Activated CD8-positive, alpha-beta T cell treated with anti-CD3 and anti-CD28 coated beads for 36 hours (primary cell): ENCODE measurements around the gene GSS. TPM values are rescaled to one million over a fixed set of nuclear protein-coding genes. Genes with fewer than 3 reads are reported as not detected.
A peak's percentile ranks its signal among the peaks of the same experiment; 100 is the strongest.
"Not testable (repeated sequence)": the region's sequence is repeated elsewhere in the genome, so short reads cannot be mapped to it uniquely, and the experiment has no call there.

Source experiments
- ATAC-seq: fragments of 200-7000 bp; cut with Tn5 transposase; one replicate; pipeline ENCODE4 v1.10.0; 2021; ENCODE audit warnings: mild to moderate bottlenecking, moderate library complexity
- CTCF ChIA-PET: fragments of 350-600 bp; sonication (Branson Sonifier 250); formaldehyde crosslinking; loops from one replicate; lab custom pipeline; 2021; ENCODE audit warnings: antibody characterized with exemption; lab: Charles Lee
- POLR2A ChIA-PET: fragments of 350-600 bp; sonication (Branson Sonifier 250); formaldehyde crosslinking; loops from one replicate; lab custom pipeline; 2021; ENCODE audit warnings: antibody characterized with exemption; lab: Charles Lee
- DNase-seq: peaks from one replicate; pipeline ENCODE4 v3.0.0-alpha.2; 2020
- H3K27ac Mint-ChIP-seq: one replicate; pipeline ENCODE4 v1.8.0; 2021; ENCODE audit warnings: mild to moderate bottlenecking, mixed read lengths
- H3K27me3 Mint-ChIP-seq: one replicate; pipeline ENCODE4 v1.8.0; 2021; ENCODE audit warnings: mixed read lengths
- H3K36me3 Mint-ChIP-seq: one replicate; pipeline ENCODE4 v1.8.0; 2021; ENCODE audit warnings: low read depth, mixed read lengths
- H3K4me1 Mint-ChIP-seq: one replicate; pipeline ENCODE4 v1.8.0; 2021; ENCODE audit warnings: low read depth, mixed read lengths
- H3K4me3 Mint-ChIP-seq: one replicate; pipeline ENCODE4 v1.8.0; 2021; ENCODE audit warnings: mild to moderate bottlenecking, moderate library complexity, mixed read lengths
- H3K9me3 Mint-ChIP-seq: one replicate; pipeline ENCODE4 v1.8.0; 2021; ENCODE audit warnings: mixed read lengths
- CTCF ChIP-seq: fragments of 200-600 bp; IDR thresholded peaks from one replicate; pipeline ENCODE4 v1.8.0; 2022; ENCODE audit warnings: antibody characterized with exemption, mild to moderate bottlenecking
- intact Hi-C: fragments of 100-400 bp; cut with micrococcal nuclease; formaldehyde crosslinking; loops from one replicate; pipeline ENCODE4 v1.10.0; 2022
- total RNA-seq, 2 experiments: library from RNA; stranded (reverse); gene quantifications; one replicate each; pipeline ENCODE4 v1.2.3, GENCODE V29; 2021

The GSS gene
- total RNA-seq, 2 experiments from 2014 or later, result 50.9 to 52.7 TPM

- ChIA-PET POLR2A (no interaction called here), CTCF (no interaction called here)
- DNase-seq (no peak), ATAC-seq (no peak)
- no peak overlapping the region for H3K4me3 Mint-ChIP-seq
- H3K4me1 Mint-ChIP-seq, result peaks cover 12% of the 10 kb centered on the region
- H3K36me3 Mint-ChIP-seq, result no peaks in the 10 kb centered on the region
- H3K27me3 Mint-ChIP-seq, result no peaks in the 10 kb centered on the region
- H3K9me3 Mint-ChIP-seq, result no peaks in the 10 kb centered on the region
- intact Hi-C loops, result no loop called here
- peak overlapping the region; percentile 28 for H3K27ac Mint-ChIP-seq
- no peak for TF ChIP-seq CTCF
Observed at GRCh38 chr20:34907616-34908469, 47.8 kb downstream of the GSS start.

GRCh38 chr20:34904202-34904621, 51.4 kb downstream of the GSS start:
- ATAC-seq (no peak), DNase-seq (no peak)
- TF ChIP-seq CTCF, result no peak
- Mint-ChIP-seq H3K4me3 (no peak overlapping the region), H3K27ac (no peak overlapping the region), H3K27me3 (no peaks in the 10 kb centered on the region), H3K4me1 (peaks cover 12% of the 10 kb centered on the region), H3K9me3 (no peaks in the 10 kb centered on the region), H3K36me3 (no peaks in the 10 kb centered on the region)
- ChIA-PET POLR2A (interaction anchor here (0.6 kb wide), 1 partner anchor 11 kb away, joined by 3 read pairs; no protein-coding TSS in a partner anchor), CTCF (interaction anchor here (0.6 kb wide), 1 partner anchor 13 kb away, joined by 3 read pairs; no protein-coding TSS in a partner anchor)
- intact Hi-C loops, result no loop called here

- H3K4me1 Mint-ChIP-seq, H3K4me3 Mint-ChIP-seq, H3K9me3 Mint-ChIP-seq, intact Hi-C loops, POLR2A ChIA-PET, H3K27ac Mint-ChIP-seq, H3K27me3 Mint-ChIP-seq, DNase-seq, H3K36me3 Mint-ChIP-seq, ATAC-seq: not testable (repeated sequence)
- CTCF ChIA-PET, result interaction anchor here (1.1 kb wide), 1 partner anchor 11 kb away, joined by 3 read pairs; no protein-coding TSS in a partner anchor
Observed at GRCh38 chr20:34898731-34899130, 56.9 kb downstream of the GSS start.

GRCh38 chr20:34898129-34898528, 57.5 kb downstream of the GSS start:
- CTCF ChIA-PET, result not testable (repeated sequence)

GRCh38 chr20:34896086-34896621, 59.5 kb downstream of the GSS start:
- ChIA-PET CTCF (interaction anchor here (1.9 kb wide), 1 partner anchor 22 kb away, joined by 5 read pairs; no protein-coding TSS in a partner anchor), POLR2A (no interaction called here)
- TF ChIP-seq CTCF, result no peak
- Mint-ChIP-seq H3K27me3 (no peaks in the 10 kb centered on the region), H3K4me1 (peaks cover 15% of the 10 kb centered on the region), H3K9me3 (no peaks in the 10 kb centered on the region), H3K27ac (no peak overlapping the region), H3K4me3 (no peak overlapping the region), H3K36me3 (no peaks in the 10 kb centered on the region)
- no peak for ATAC-seq
- no peak for DNase-seq
- intact Hi-C loops, result no loop called here

More at GRCh38 chr20:34898129-34898528, 57.5 kb downstream of the GSS start:
- H3K4me1 Mint-ChIP-seq, H3K36me3 Mint-ChIP-seq, H3K27me3 Mint-ChIP-seq, ATAC-seq, H3K9me3 Mint-ChIP-seq, DNase-seq, intact Hi-C loops, POLR2A ChIA-PET, H3K4me3 Mint-ChIP-seq, H3K27ac Mint-ChIP-seq: not testable (repeated sequence)

- H3K4me3 Mint-ChIP-seq, result no peak overlapping the region
- no peaks in the 10 kb centered on the region for H3K27me3 Mint-ChIP-seq
- ChIA-PET CTCF (interaction anchor here (1.9 kb wide), 1 partner anchor 22 kb away, joined by 5 read pairs; no protein-coding TSS in a partner anchor), POLR2A (no interaction called here)
- ATAC-seq, result no peak
- H3K27ac Mint-ChIP-seq, result no peak overlapping the region
- TF ChIP-seq CTCF, result no peak
- peaks cover 21% of the 10 kb centered on the region for H3K4me1 Mint-ChIP-seq
- no peaks in the 10 kb centered on the region for H3K36me3 Mint-ChIP-seq
- H3K9me3 Mint-ChIP-seq, result no peaks in the 10 kb centered on the region
- no peak for DNase-seq
- intact Hi-C loops, result no loop called here
Observed at GRCh38 chr20:34895465-34895864, 60.1 kb downstream of the GSS start.
